ENCODE data around the gene STAP1. TPM values are rescaled to one million over a fixed set of nuclear protein-coding genes. Genes with fewer than 3 reads are reported as not detected.

STAP1 gene
- total and polyA plus RNA-seq, 8 donors = 0.10 to 0.50 (median 0.24) TPM; not detected in 1

GRCh38 chr4:67571975-67572374, 13.4 kb downstream of the STAP1 start:
- no peaks in the 10 kb centered on the region for H3K27me3 ChIP-seq
- no peak overlapping the region for H3K4me3 ChIP-seq
- TF ChIP-seq CTCF (IDR thresholded peaks at IDR 0.05) = no peak
- intact Hi-C loops (cut with DNase I) = no loop called here
- H3K9me3 ChIP-seq = no peaks in the 10 kb centered on the region
- H3K27ac ChIP-seq = no peak overlapping the region
- no peaks in the 10 kb centered on the region for H3K4me1 ChIP-seq
- ATAC-seq (no peak), DNase-seq (no peak)
- no peaks in the 10 kb centered on the region for H3K36me3 ChIP-seq

- TF ChIP-seq CTCF (IDR thresholded peaks at IDR 0.05) = no peak
- ATAC-seq = no peak
- Histone ChIP-seq H3K4me1 (no peaks in the 10 kb centered on the region), H3K4me3 (no peak overlapping the region), H3K27ac (no peak overlapping the region), H3K27me3 (no peaks in the 10 kb centered on the region), H3K36me3 (no peaks in the 10 kb centered on the region), H3K9me3 (no peaks in the 10 kb centered on the region)
- intact Hi-C loops (cut with DNase I) = no loop called here
- DNase-seq = no peak
Observed at GRCh38 chr4:67573193-67573592, 14.7 kb downstream of the STAP1 start.

GRCh38 chr4:67575232-67576058, 16.9 kb downstream of the STAP1 start:
- no peak overlapping the region for H3K27ac ChIP-seq
- no peak for ATAC-seq
- intact Hi-C loops (cut with DNase I) = no loop called here
- no peaks in the 10 kb centered on the region for H3K36me3 ChIP-seq
- no peaks in the 10 kb centered on the region for H3K27me3 ChIP-seq
- H3K4me3 ChIP-seq = no peak overlapping the region
- H3K4me1 ChIP-seq = no peaks in the 10 kb centered on the region
- no peak for TF ChIP-seq CTCF (IDR thresholded peaks at IDR 0.05)
- peak in 1 of 4 donors; percentile 44 for DNase-seq
- H3K9me3 ChIP-seq = no peaks in the 10 kb centered on the region

- H3K27me3 ChIP-seq = no peaks in the 10 kb centered on the region
- H3K4me3 ChIP-seq = no peak overlapping the region
- H3K36me3 ChIP-seq = no peaks in the 10 kb centered on the region
Observed at GRCh38 chr4:67576059-67576466, 17.5 kb downstream of the STAP1 start.

More at GRCh38 chr4:67576059-67576466, 17.5 kb downstream of the STAP1 start:
- DNase-seq (no peak), ATAC-seq (no peak)
- H3K9me3 ChIP-seq = no peaks in the 10 kb centered on the region
- no peak for TF ChIP-seq CTCF (IDR thresholded peaks at IDR 0.05)
- H3K4me1 ChIP-seq = no peaks in the 10 kb centered on the region
- intact Hi-C loops (cut with DNase I) = no loop called here
- H3K27ac ChIP-seq = no peak overlapping the region
